GM06990 (cell line): ENCODE results near the gene SOWAHC.
"Not testable (repeated sequence)": the region's sequence is repeated elsewhere in the genome, so short reads cannot be mapped to it uniquely, and the experiment has no call there.

Experiments
- DNase-seq: peaks from one replicate; pipeline ENCODE4 v3.0.0-alpha.2; 2011; ENCODE audit not compliant: insufficient read length; ENCODE audit errors: extremely low read depth
- H3K27me3 ChIP-seq: replicated peaks from 2 replicates; pipeline ENCODE4 v1.6.0; 2011; ENCODE audit warnings: low read length; ENCODE audit not compliant: control insufficient read depth, insufficient read depth
- H3K36me3 ChIP-seq: 2 replicates; pipeline ENCODE4 v1.5.1; 2011; ENCODE audit warnings: low read length; ENCODE audit not compliant: control insufficient read depth, insufficient read depth
- H3K4me3 ChIP-seq: replicated peaks from 2 replicates; pipeline ENCODE4 v1.5.1; 2011; ENCODE audit warnings: low read depth, mild to moderate bottlenecking, control low read depth, low read length
- TF ChIP-seq, protein P1 (sequence below): IDR thresholded peaks from 2 replicates; pipeline ENCODE4 v1.5.1; 2011; ENCODE audit warnings: low read length, control low read depth, mild to moderate bottlenecking, inconsistent platforms; ENCODE audit not compliant: insufficient read depth, poor library complexity, severe bottlenecking

Gene SOWAHC

DNA sequence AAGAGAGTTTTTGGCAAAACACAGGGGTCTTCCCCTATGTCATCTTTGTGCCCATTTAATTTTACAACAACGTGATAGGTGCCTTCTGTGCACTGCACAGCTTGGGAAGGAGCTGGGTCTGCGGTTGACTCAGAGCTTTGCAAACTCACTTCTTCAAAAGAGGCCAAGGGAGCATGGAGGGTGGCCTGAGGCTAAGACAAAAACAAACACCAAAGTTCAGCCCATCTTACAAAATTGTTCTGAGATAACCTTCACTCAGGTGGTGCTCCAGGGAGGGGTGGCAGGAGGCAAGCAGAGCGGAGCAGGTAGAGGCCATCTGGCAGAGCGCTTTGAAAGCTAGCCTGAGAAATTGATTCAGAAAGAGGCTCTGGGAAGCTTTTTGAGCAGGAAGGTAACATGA lies 9.8 kb downstream of the SOWAHC start:
- Histone ChIP-seq H3K4me3 (no peak overlapping the region), H3K27me3 (no peaks in the 10 kb centered on the region), H3K36me3 (no peaks in the 10 kb centered on the region)
- DNase-seq = no peak
- TF ChIP-seq, protein P1, sequence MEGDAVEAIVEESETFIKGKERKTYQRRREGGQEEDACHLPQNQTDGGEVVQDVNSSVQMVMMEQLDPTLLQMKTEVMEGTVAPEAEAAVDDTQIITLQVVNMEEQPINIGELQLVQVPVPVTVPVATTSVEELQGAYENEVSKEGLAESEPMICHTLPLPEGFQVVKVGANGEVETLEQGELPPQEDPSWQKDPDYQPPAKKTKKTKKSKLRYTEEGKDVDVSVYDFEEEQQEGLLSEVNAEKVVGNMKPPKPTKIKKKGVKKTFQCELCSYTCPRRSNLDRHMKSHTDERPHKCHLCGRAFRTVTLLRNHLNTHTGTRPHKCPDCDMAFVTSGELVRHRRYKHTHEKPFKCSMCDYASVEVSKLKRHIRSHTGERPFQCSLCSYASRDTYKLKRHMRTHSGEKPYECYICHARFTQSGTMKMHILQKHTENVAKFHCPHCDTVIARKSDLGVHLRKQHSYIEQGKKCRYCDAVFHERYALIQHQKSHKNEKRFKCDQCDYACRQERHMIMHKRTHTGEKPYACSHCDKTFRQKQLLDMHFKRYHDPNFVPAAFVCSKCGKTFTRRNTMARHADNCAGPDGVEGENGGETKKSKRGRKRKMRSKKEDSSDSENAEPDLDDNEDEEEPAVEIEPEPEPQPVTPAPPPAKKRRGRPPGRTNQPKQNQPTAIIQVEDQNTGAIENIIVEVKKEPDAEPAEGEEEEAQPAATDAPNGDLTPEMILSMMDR = no peak

GRCh38 chr2:109624339-109624738 lies 10.2 kb downstream of the SOWAHC start:
- TF ChIP-seq, protein P1 = no peak
- no peak for DNase-seq
- H3K27me3 ChIP-seq = no peaks in the 10 kb centered on the region
- no peaks in the 10 kb centered on the region for H3K36me3 ChIP-seq
- no peak overlapping the region for H3K4me3 ChIP-seq

DNA sequence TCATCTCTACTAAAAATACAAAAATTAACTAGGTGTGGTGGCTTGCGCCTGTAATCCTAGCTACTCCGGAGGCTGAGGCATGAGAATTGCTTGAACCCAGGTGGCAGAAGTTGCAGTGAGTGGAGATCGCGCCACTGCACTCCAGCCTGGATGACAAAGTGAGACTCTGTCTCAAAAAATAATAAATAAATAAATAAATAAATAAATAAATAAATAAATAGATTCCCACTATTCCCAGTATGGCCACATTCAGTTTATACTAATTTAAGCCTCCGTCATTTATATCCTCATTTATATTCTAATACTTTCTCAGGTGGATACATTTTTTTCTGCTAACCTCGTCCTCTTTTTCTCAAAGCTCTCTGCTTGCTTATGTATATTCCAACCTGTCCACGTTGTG lies 14.2 kb downstream of the SOWAHC start:
- H3K27me3 ChIP-seq, DNase-seq, H3K36me3 ChIP-seq, H3K4me3 ChIP-seq: not testable (repeated sequence)

DNA sequence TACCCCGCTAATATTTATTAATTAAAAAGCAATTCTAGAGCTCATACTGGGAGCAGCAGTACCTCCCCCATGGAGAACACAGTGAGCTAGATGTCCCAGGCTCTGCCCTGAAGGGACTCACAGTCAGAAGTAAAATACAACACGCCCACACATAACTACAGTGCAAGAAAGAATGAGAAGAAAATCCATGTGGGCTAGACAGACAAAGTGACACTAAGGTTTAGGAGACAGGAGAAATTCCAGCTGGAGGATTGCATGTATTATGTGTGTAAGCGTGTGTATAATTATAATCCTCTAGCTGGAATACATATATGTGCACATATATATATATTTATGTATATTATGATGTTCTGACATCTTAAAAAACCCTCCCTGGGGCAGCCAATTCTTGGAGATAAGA lies 15.7 kb downstream of the SOWAHC start:
- no peak overlapping the region for H3K4me3 ChIP-seq
- no peak for DNase-seq
- H3K36me3 ChIP-seq = no peaks in the 10 kb centered on the region
- TF ChIP-seq, protein P1 = no peak
- no peaks in the 10 kb centered on the region for H3K27me3 ChIP-seq

DNA sequence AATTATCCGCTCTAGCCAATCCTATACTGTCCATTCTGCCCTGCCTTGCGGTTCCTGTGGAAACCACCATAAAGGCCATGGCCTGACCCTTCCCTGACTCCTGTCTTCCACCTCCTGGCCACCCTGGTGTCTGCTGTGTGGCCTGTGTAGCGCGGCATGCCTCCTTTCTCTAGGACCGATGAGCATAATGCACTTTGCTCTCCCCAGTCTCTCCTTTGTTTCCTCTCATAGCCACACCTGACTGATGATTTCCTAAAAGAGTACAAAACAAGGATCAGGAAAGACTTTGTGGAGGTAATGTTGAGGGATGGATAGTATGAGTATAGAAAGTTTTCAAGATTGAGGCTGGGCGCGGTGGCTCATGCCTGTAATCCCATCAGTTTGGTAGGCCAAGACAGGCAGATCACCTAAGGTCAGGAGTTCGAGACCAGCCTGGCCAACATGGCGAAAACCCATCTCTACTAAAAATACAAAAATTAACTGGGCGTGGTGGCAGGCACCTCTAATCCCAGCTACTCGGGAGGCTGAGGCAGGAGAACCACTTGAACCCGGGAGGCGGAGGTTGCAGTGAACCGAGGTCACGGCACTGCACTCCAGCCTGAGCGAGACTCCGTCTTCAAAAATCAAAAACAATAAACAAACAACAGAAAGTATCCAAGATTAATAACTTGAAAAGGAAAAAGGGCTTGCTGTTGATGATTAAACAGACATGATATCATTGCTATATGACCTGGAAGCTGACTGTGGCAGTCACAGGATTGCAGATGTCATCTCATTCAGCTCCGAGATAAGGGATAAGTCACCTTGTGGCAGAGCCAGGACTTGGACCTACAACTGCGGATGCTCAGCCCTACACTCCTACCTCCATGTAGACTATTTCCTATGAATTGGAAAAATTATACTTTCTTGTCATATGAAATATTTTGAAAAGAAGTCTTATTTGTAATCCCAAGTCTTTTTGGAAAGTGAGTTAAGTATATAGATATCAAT lies 16.6 kb downstream of the SOWAHC start:
- TF ChIP-seq, protein P1 = no peak
- H3K4me3 ChIP-seq = no peak overlapping the region
- no peaks in the 10 kb centered on the region for H3K36me3 ChIP-seq

DNA sequence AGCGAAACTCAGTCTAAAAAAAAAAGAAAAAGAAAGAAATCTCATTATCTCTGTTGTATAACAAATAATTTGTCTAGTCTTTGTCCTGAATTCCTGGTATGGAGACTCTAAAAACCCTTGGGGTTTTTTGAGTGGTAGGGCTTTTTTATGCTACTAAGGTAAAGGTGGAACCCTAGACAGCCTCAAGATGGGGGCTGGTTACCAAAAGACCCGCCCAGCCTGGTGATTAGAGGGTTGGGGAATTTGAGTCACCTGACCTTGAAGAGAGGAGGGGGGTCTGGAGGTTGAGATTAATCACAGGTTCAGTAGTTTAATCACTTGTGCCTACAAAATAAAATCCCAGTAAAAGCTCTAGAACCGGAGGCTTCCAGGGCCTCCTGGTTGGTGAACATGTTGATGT lies 17.6 kb downstream of the SOWAHC start:
- no peak overlapping the region for H3K4me3 ChIP-seq
- no peaks in the 10 kb centered on the region for H3K36me3 ChIP-seq
- TF ChIP-seq, protein P1 = no peak
- DNase-seq = no peak
- no peaks in the 10 kb centered on the region for H3K27me3 ChIP-seq

More for the DNA sequence above, 16.6 kb downstream of the SOWAHC start:
- no peak for DNase-seq
- no peaks in the 10 kb centered on the region for H3K27me3 ChIP-seq
